Peyer's patch (tissue), 4 donors: ENCODE data around the gene EHD2. TPM values are rescaled to one million over a fixed set of nuclear protein-coding genes. Genes with fewer than 3 reads are reported as not detected.
"Not testable (repeated sequence)": the region's sequence is repeated elsewhere in the genome, so short reads cannot be mapped to it uniquely, and the experiment has no call there.

Source experiments
- DNase-seq, 3 donors: peaks; one replicate each; pipeline ENCODE4 v3.0.0-alpha.2; 2017 to 2019
- H3K27ac ChIP-seq, 4 donors: fragments of 200-600 bp; sonication (generic); one replicate each; pipeline ENCODE4 v1.5.1; 2016 to 2019
- H3K27me3 ChIP-seq, 2 donors: fragments of 200-600 bp; sonication (generic); one replicate each; pipeline ENCODE4 v1.5.1; 2019
- H3K36me3 ChIP-seq, 3 donors: fragments of 200-600 bp; sonication (generic); one replicate each; pipeline ENCODE4 v1.5.1; 2016 to 2019
- H3K4me1 ChIP-seq, 4 donors: fragments of 200-600 bp; sonication (generic); one replicate each; pipeline ENCODE4 v1.5.1; 2016 to 2019
- H3K4me3 ChIP-seq, 4 donors: fragments of 200-600 bp; sonication (generic); 1 replicate in 3 of 4; 2 replicates in 1 of 4; pipeline ENCODE4 v1.5.1; 2016 to 2019; ENCODE audit warnings: mild to moderate bottlenecking in 1 of 4
- H3K9me3 ChIP-seq, 4 donors: fragments of 200-600 bp; sonication (generic); one replicate each; pipeline ENCODE4 v1.5.1; 2016 to 2019; ENCODE audit warnings: mild to moderate bottlenecking in 1 of 4
- CTCF ChIP-seq, 6 experiments: fragments of 450-650 bp in 4 of 6; fragments of 200-600 bp in 2 of 6; sonication (generic) in 1 of 6; IDR thresholded peaks; one replicate each; pipeline ENCODE4 v1.5.1; 2017 to 2019; ENCODE audit warnings: antibody characterized with exemption in 6 of 6, mild to moderate bottlenecking in 3 of 6, moderate library complexity in 1 of 6
- POLR2A ChIP-seq, 2 donors: fragments of 450-650 bp; IDR thresholded peaks; one replicate each; pipeline ENCODE4 v1.5.1; 2017; ENCODE audit warnings: antibody characterized with exemption in 2 of 2, mild to moderate bottlenecking in 2 of 2, moderate library complexity in 2 of 2
- total RNA-seq, 4 donors: library from RNA; depleted of rRNA; stranded (reverse); fragments of >200 nt; gene quantifications; one replicate each; pipeline ENCODE4 v1.1.0, GENCODE V29; 2016

Gene EHD2
- total RNA-seq, 4 donors from 2014 or later, result 11.2 to 117 (median 23.0) TPM

- peaks cover 0 to 7% (median 0%) of the 10 kb centered on the region in 3 donors for H3K36me3 ChIP-seq
- H3K27me3 ChIP-seq, result no peaks in the 10 kb centered on the region
- H3K9me3 ChIP-seq, result no peaks in the 10 kb centered on the region
- peak; percentile 56 to 89 (median 81) for DNase-seq
- H3K4me3 ChIP-seq, result no peak overlapping the region
- TF ChIP-seq POLR2A (IDR thresholded peaks at IDR 0.05) (no peak), CTCF (IDR thresholded peaks at IDR 0.05) (peak; percentile 40 to 85 (median 74))
- no peaks in the 10 kb centered on the region for H3K4me1 ChIP-seq
- no peak overlapping the region for H3K27ac ChIP-seq
These were observed 5.9 kb upstream of the EHD2 start for GRCh38 chr19:47707135-47707925.

DNA sequence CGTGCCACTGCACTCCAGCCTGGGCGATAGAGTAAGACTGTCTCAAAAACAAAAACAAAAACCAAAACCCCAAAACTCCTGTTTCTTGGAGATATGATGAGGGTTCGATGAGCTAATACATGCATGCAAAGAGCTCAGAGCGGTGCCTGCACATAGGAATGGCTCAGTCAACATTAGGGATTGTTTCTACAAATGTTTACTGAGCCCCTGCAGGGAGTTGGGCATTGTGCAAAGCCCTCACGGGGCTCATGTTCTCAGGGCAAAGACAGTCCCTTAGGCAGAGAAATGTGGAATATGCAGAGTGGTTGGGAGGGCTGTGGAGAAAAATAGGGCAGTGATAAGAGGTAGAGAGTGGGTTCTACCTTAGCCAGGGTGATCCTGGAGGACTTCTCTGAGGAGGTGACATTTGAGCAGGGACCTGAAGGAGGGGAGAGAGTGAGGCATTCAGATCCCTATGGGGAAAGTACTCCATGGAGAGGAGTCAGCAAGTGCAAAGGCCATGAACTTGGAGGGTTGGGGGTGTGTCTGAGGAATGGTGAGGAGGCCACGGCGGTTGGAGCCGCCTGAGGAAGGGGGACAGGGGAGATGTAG is 1.5 kb upstream of the EHD2 start:
- no peak for DNase-seq
- Histone ChIP-seq H3K4me3 (no peak overlapping the region), H3K27me3 (no peaks in the 10 kb centered on the region), H3K4me1 (peaks cover 0 to 13% (median 0%) of the 10 kb centered on the region in 4 donors), H3K36me3 (no peaks in the 10 kb centered on the region), H3K27ac (no peak overlapping the region), H3K9me3 (peaks cover 0 to 5% (median 0%) of the 10 kb centered on the region in 4 donors)
- TF ChIP-seq CTCF (IDR thresholded peaks at IDR 0.05), result no peak
- no peak for TF ChIP-seq POLR2A (IDR thresholded peaks at IDR 0.05)

DNA sequence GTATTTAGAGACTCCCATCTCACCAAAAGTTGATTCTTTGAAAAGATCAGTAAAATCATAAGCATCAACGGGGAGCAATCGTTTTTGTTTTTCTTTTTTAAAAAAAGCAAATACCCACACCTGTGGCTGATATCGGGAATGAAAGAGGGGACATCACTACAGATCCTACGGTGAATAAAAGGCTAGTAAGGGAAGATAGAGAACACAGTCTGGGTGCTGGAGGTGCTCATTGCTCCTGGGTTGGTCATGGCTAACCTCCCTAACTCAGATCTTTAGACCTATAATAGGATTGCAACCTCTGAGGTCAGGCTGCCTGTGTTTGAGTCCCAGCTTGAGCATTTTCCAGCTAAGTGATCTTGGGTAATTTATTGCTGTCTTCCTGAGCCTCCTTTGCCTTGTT is 1.1 kb downstream of the EHD2 start:
- TF ChIP-seq CTCF (IDR thresholded peaks at IDR 0.05) (no peak), POLR2A (IDR thresholded peaks at IDR 0.05) (no peak)
- Histone ChIP-seq H3K4me3 (peak overlapping the region in 3 of 4 donors; percentile 38 to 58 (median 57)), H3K4me1 (peaks cover 0 to 29% (median 0%) of the 10 kb centered on the region in 4 donors)

DNA sequence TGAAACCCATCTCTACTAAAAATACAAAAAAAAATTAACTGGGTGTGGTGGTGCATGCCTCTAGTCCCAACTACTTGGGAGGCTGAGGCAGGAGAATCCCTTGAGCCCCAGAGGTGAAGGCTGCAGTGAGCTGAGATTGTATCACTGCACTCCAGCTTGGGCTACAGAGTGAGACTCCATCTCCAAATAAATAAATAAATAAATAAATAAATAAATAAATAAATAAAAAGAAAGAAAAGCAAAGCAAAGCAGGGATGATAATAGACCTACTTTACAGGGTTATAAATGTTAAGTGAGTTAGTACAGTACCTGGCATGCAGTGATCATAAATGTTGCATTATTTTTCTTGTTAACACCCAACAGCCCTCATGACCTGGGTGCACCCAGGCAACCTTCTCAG is 1.6 kb downstream of the EHD2 start:
- Histone ChIP-seq H3K27ac (peak overlapping the region in 1 of 4 donors; percentile 90), H3K4me1 (peaks cover 0 to 31% (median 0%) of the 10 kb centered on the region in 4 donors), H3K4me3 (peak overlapping the region in 1 of 4 donors; percentile 58)
- not testable (repeated sequence) for H3K9me3 ChIP-seq, DNase-seq, H3K36me3 ChIP-seq, H3K27me3 ChIP-seq

More for the DNA sequence above, 1.1 kb downstream of the EHD2 start:
- Histone ChIP-seq H3K27me3 (no peaks in the 10 kb centered on the region), H3K27ac (peak overlapping the region in 1 of 4 donors; percentile 90), H3K9me3 (peaks cover 0 to 5% (median 0%) of the 10 kb centered on the region in 4 donors), H3K36me3 (no peaks in the 10 kb centered on the region)
- DNase-seq, result no peak

- no peak for DNase-seq
- no peaks in the 10 kb centered on the region for H3K36me3 ChIP-seq
- no peaks in the 10 kb centered on the region for H3K27me3 ChIP-seq
- H3K4me1 ChIP-seq, result peaks cover 0 to 39% (median 0%) of the 10 kb centered on the region in 4 donors
- H3K9me3 ChIP-seq, result peaks cover 0 to 5% (median 0%) of the 10 kb centered on the region in 4 donors
- peak overlapping the region in 1 of 4 donors; percentile 19 for H3K4me3 ChIP-seq
- TF ChIP-seq CTCF (IDR thresholded peaks at IDR 0.05), result no peak
- peak overlapping the region in 1 of 4 donors; percentile 93 for H3K27ac ChIP-seq
These were observed 3.2 kb downstream of the EHD2 start for GRCh38 chr19:47716270-47716937.

DNA sequence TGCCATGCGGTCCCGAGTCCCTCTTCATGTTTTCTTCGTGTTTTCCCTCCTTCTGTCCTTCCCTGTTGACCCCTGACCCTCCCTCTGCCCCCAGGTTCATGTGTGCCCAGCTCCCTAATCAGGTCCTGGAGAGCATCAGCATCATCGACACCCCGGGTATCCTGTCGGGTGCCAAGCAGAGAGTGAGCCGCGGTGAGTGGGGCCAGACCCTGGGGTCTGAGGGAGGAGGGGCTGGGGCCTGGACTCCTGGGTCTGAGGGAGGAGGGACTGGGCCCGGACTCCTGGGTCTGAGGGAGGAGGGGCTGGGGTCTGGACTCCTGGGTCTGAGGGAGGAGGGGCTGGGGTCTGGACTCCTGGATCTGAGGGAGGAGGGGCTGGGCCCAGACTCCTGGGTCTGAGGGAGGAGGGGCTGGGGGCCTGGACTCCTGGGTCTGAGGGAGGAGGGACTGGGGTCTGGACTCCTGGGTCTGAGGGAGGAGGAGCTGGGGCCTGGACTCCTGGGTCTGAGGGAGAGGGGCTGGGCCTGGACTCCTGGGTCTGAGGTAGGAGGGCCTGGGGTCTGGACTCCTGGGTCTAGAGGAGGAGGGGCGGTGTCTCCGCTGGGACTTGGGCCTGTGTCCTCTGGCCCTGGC is 5.3 kb downstream of the EHD2 start:
- not testable (repeated sequence) for H3K36me3 ChIP-seq, H3K9me3 ChIP-seq, H3K27me3 ChIP-seq, DNase-seq
- Histone ChIP-seq H3K4me1 (peaks cover 0 to 42% (median 0%) of the 10 kb centered on the region in 4 donors), H3K27ac (peak overlapping the region; percentile 57 to 93 (median 76)), H3K4me3 (peak overlapping the region in 1 of 4 donors; percentile 24)
